Endothelial cell of umbilical vein (primary cell): Measurements from ENCODE around the gene ARMC7. TPM values are rescaled to one million over a fixed set of nuclear protein-coding genes. Genes with fewer than 3 reads are reported as not detected.

Experiments used
- BruUV-seq: library from RNA; stranded (reverse); fragments of 400-500 nt; replicated peaks from 2 replicates; lab custom pipeline; 2021; lab: Mats Ljungman, UMichigan
- CTCF ChIA-PET: fragments of 300-600, 350-600 bp; sonication (Branson Sonifier 250); formaldehyde crosslinking; loops from one replicate; lab custom pipeline; 2021; ENCODE audit warnings: antibody characterized with exemption, inconsistent platforms; lab: Charles Lee
- POLR2A ChIA-PET: fragments of 300-600, 350-600 bp; sonication (Branson Sonifier 250); formaldehyde crosslinking; loops from one replicate; lab custom pipeline; 2021; ENCODE audit warnings: antibody characterized with exemption, inconsistent platforms; lab: Charles Lee
- DNase-seq: peaks from one replicate; pipeline ENCODE4 v3.0.0-alpha.2; 2011; ENCODE audit warnings: low read depth, low spot score
- FAIRE-seq: peaks from 2 replicates; lab custom pipeline; 2011; peaks lifted over from hg19 to GRCh38; lab: Jason Lieb, UNC
- H2AFZ ChIP-seq: 2 replicates; pipeline ENCODE4 v1.6.0; 2012; ENCODE audit warnings: low read depth, low read length, control low read depth, inconsistent platforms
- H3K27ac ChIP-seq: 2 replicates; pipeline ENCODE4 v1.5.1; 2011; ENCODE audit warnings: low read depth, mild to moderate bottlenecking, control low read depth, low read length, moderate library complexity; ENCODE audit not compliant: insufficient read depth
- H3K27me3 ChIP-seq, 2 experiments: 2 replicates each; pipeline versions ENCODE4 v1.6.0 to v1.6.1; 2011; ENCODE audit warnings: low read length in 2 of 2, mixed read lengths in 1 of 2; ENCODE audit not compliant: control insufficient read depth in 2 of 2, insufficient read depth in 2 of 2
- H3K36me3 ChIP-seq, 2 experiments: 2 replicates in 1 of 2; 3 replicates in 1 of 2; pipeline ENCODE4 v1.5.1; 2011; ENCODE audit warnings: low read length in 2 of 2, mild to moderate bottlenecking in 1 of 2, moderate library complexity in 1 of 2; ENCODE audit not compliant: control insufficient read depth in 2 of 2, insufficient read depth in 2 of 2; ENCODE audit errors: extremely low read depth in 1 of 2
- H3K4me1 ChIP-seq: 3 replicates; pipeline ENCODE4 v1.5.1; 2011; ENCODE audit warnings: mild to moderate bottlenecking, low read length; ENCODE audit not compliant: control insufficient read depth, insufficient read depth; ENCODE audit errors: extremely low read depth
- H3K4me2 ChIP-seq: 2 replicates; pipeline ENCODE4 v1.6.1; 2011; ENCODE audit warnings: low read length, control low read depth, mixed read lengths; ENCODE audit not compliant: insufficient read depth
- H3K4me3 ChIP-seq, 3 experiments: fragments of 200-600 bp in 1 of 3; sonication (generic), shearing (Covaris generic) in 1 of 3; replicated peaks in 1 of 3; 2 replicates each; pipeline ENCODE4 v1.5.1; 2011 to 2016; ENCODE audit warnings: control low read depth in 3 of 3, low read length in 3 of 3, mild to moderate bottlenecking in 2 of 3, inconsistent platforms in 1 of 3, low read depth in 1 of 3, moderate library complexity in 1 of 3; ENCODE audit not compliant: insufficient read depth in 1 of 3
- H3K79me2 ChIP-seq: 2 replicates; pipeline ENCODE4 v1.6.0; 2012; ENCODE audit warnings: low read length, inconsistent platforms; ENCODE audit not compliant: control insufficient read depth, insufficient read depth
- H3K9ac ChIP-seq: replicated peaks from 2 replicates; pipeline ENCODE3; 2011; ENCODE audit warnings: low read length, control low read depth; ENCODE audit not compliant: insufficient read depth; ENCODE audit errors: extremely low read depth
- H3K9me1 ChIP-seq: replicated peaks from 3 replicates; pipeline ENCODE4 v1.6.0; 2011; ENCODE audit warnings: mild to moderate bottlenecking, low read length; ENCODE audit not compliant: control insufficient read depth, insufficient read depth; ENCODE audit errors: extremely low read depth
- H3K9me3 ChIP-seq: replicated peaks from 2 replicates; pipeline ENCODE4 v1.5.1; 2012; ENCODE audit warnings: low read length, inconsistent platforms; ENCODE audit not compliant: control insufficient read depth, insufficient read depth
- H4K20me1 ChIP-seq: replicated peaks from 2 replicates; pipeline ENCODE3; 2011; ENCODE audit warnings: mild to moderate bottlenecking, low read length; ENCODE audit not compliant: control insufficient read depth, insufficient read depth; ENCODE audit errors: extremely low read depth
- EZH2 ChIP-seq: IDR thresholded peaks from 2 replicates; pipeline ENCODE4 v1.6.1; 2012; ENCODE audit warnings: borderline replicate concordance, low read depth, mild to moderate bottlenecking, moderate library complexity, low read length, inconsistent platforms; ENCODE audit not compliant: severe bottlenecking
- FOS ChIP-seq: IDR thresholded peaks from 2 replicates; pipeline ENCODE4 v1.6.1; 2011; ENCODE audit warnings: mild to moderate bottlenecking, low read length, moderate library complexity, borderline replicate concordance; ENCODE audit not compliant: insufficient read depth
- GATA2 ChIP-seq: IDR thresholded peaks from 2 replicates; pipeline ENCODE4 v1.7.0; 2011; ENCODE audit warnings: low read depth, mild to moderate bottlenecking, moderate library complexity, mixed read lengths, low read length; ENCODE audit not compliant: insufficient read length, insufficient read depth
- JUN ChIP-seq: IDR thresholded peaks from 2 replicates; pipeline ENCODE4 v1.6.1; 2011; ENCODE audit warnings: borderline replicate concordance, low read depth; ENCODE audit not compliant: insufficient read length, insufficient read depth
- MAX ChIP-seq: IDR thresholded peaks from 2 replicates; pipeline ENCODE4 v1.6.1; 2011; ENCODE audit not compliant: insufficient read depth, insufficient read length
- MYC ChIP-seq: IDR thresholded peaks from one replicate; pipeline ENCODE4 v1.6.1; 2011; ENCODE audit warnings: mild to moderate bottlenecking, low read depth, low read length
- POLR2A ChIP-seq: IDR thresholded peaks from 2 replicates; pipeline ENCODE4 v1.6.1; 2012; ENCODE audit warnings: low read depth, mild to moderate bottlenecking, control low read depth, low read length
- POLR2AphosphoS5 ChIP-seq: IDR thresholded peaks from 2 replicates; pipeline ENCODE4 v1.6.1; 2012; ENCODE audit warnings: low read depth, mild to moderate bottlenecking, control low read depth, low read length, moderate library complexity; ENCODE audit not compliant: insufficient read depth
- dilution Hi-C: fragments of 300-500 bp; cut with MboI; formaldehyde crosslinking; loops from one replicate; pipeline ENCODE4 v1.15.0; 2019; ENCODE audit warnings: low sequenced_read_pairs; ENCODE audit not compliant: extremely low pct_ligation_motif_present
- intact Hi-C: fragments of 100-400 bp; cut with micrococcal nuclease; formaldehyde crosslinking; loops from one replicate; pipeline ENCODE4 v1.10.0; 2022
- polyA plus RNA-seq, 4 experiments: library from polyadenylated mRNA; depleted of rRNA in 3 of 4; stranded (reverse) in 3 of 4; unstranded in 1 of 4; fragments of >200 nt; gene quantifications; 2 replicates each; pipeline versions ENCODE4 v1.2.1 to v1.2.3, GENCODE V29; 2011 to 2012; ENCODE audit warnings: missing spikeins in 1 of 4
- total RNA-seq: library from RNA; stranded (reverse); gene quantifications from 2 replicates; pipeline ENCODE4 v1.2.3, GENCODE V29; 2021
- TF ChIP-seq, protein P1 (sequence below), 2 donors: IDR thresholded peaks; 1 replicate in 1 of 2; 2 replicates in 1 of 2; pipeline ENCODE4 v1.5.1; 2011; ENCODE audit warnings: low read length in 2 of 2, mild to moderate bottlenecking in 2 of 2, moderate library complexity in 2 of 2, control low read depth in 1 of 2, inconsistent platforms in 1 of 2, low read depth in 1 of 2; ENCODE audit not compliant: insufficient read depth in 1 of 2; ENCODE audit errors: extremely low read depth in 1 of 2

ARMC7 gene
- total and polyA plus RNA-seq, 2 donors (not counting 3 experiments of a cell fraction or from before 2014, with no cell fraction given): 11.8 to 15.7 TPM

DNA sequence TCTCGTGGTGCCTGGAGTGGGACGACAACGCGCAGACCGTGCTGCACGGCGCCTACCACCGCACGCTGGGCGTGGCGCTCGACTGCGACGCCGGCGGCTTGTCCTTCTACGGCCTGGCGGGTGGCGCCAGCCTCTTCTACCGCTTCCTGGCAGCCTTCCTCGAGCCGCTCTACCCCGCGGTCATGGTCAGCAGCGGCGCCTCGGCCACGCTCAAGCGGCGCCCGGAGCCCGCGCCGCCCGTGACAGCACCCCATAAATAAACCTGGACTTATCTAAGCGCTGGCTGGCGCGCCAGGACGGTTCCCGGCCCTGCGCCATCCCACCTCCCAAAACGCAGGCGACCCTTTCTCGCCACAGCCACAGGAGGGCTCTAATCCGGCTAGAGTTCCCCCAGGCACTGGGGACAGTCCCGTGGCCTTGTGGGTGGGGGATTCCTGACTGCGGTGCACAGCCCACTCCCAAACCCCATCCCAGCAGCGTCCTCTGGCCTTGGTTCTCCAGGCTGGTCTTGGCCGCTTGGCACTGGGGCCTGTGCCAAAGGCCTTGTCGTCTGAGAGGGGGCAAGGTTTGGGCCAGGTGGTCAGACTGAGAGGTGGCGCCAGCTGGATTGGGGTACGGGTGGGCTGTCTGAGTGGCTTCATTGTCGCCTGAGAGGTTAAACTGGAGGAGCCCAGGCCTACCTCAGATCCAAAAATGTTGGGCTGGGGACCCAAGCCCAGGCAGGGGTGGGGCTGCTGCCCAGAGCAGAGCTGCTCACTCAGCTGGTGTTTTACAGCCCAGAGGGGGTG is 32.1 kb upstream of the ARMC7 start:
- Histone ChIP-seq H3K9ac (peak overlapping the region; percentile 24), H2AFZ (peak overlapping the region; percentile 97), H4K20me1 (no peaks in the 10 kb centered on the region), H3K79me2 (no peaks in the 10 kb centered on the region), H3K27me3 (no peaks in the 10 kb centered on the region), H3K27ac (peak overlapping the region; percentile 51), H3K4me3 (peak overlapping the region in 1 of 3 experiments; percentile 34), H3K9me3 (no peaks in the 10 kb centered on the region), H3K9me1 (no peaks in the 10 kb centered on the region), H3K36me3 (no peaks in the 10 kb centered on the region), H3K4me2 (peak overlapping the region; percentile 53), H3K4me1 (peaks cover 16% of the 10 kb centered on the region)
- CTCF ChIA-PET: interaction anchor here (0.6 to 3.5 kb wide), 12 partner anchors 8 to 124 kb away, joined by 3 to 15 read pairs (median 6); partner anchors contain the start of gene SLC16A5
- dilution Hi-C loops: no loop called here
- BruUV-seq: no TSS peak
- POLR2A ChIA-PET: interaction anchor here (1.7 kb wide), 1 partner anchor 10 kb away, joined by 5 read pairs; the partner anchor contains the start of gene SLC16A5
- TF ChIP-seq JUN: no peak
- TF ChIP-seq POLR2AphosphoS5: peak; percentile 37
- TF ChIP-seq POLR2A: no peak
- no peak for TF ChIP-seq FOS
- TF ChIP-seq EZH2: no peak
- TF ChIP-seq GATA2: no peak
- no peak for TF ChIP-seq MAX
- TF ChIP-seq MYC: no peak
- TF ChIP-seq, protein P1, sequence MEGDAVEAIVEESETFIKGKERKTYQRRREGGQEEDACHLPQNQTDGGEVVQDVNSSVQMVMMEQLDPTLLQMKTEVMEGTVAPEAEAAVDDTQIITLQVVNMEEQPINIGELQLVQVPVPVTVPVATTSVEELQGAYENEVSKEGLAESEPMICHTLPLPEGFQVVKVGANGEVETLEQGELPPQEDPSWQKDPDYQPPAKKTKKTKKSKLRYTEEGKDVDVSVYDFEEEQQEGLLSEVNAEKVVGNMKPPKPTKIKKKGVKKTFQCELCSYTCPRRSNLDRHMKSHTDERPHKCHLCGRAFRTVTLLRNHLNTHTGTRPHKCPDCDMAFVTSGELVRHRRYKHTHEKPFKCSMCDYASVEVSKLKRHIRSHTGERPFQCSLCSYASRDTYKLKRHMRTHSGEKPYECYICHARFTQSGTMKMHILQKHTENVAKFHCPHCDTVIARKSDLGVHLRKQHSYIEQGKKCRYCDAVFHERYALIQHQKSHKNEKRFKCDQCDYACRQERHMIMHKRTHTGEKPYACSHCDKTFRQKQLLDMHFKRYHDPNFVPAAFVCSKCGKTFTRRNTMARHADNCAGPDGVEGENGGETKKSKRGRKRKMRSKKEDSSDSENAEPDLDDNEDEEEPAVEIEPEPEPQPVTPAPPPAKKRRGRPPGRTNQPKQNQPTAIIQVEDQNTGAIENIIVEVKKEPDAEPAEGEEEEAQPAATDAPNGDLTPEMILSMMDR (IDR thresholded peaks at IDR 0.05; ENCODE audit: extremely low read depth in 1 of 2, insufficient read depth in 1 of 2, low read depth in 1 of 2, low read length in 2 of 2): peak in 1 of 2 donors; percentile 36
- DNase-seq (peak; percentile 58), FAIRE-seq (peak; percentile 54)
- intact Hi-C loops: loop anchor here (1.0 to 2.0 kb wide), 2 partner anchors 10 to 27 kb away; partner anchors contain the start of gene SLC16A5
